GM18519 (cell line): ENCODE results near the gene TPX2.
A peak's percentile ranks its signal among the peaks of the same experiment; 100 is the strongest.
"Not testable (repeated sequence)": the region's sequence is repeated elsewhere in the genome, so short reads cannot be mapped to it uniquely, and the experiment has no call there.

Source experiments
- ATAC-seq: cut with Tn5 transposase; IDR thresholded peaks from one replicate; pipeline ENCODE4 v1.9.1; 2021; ENCODE audit warnings: mild to moderate bottlenecking, moderate library complexity; ENCODE audit not compliant: unreplicated experiment, low FRiP score

The TPX2 gene

DNA sequence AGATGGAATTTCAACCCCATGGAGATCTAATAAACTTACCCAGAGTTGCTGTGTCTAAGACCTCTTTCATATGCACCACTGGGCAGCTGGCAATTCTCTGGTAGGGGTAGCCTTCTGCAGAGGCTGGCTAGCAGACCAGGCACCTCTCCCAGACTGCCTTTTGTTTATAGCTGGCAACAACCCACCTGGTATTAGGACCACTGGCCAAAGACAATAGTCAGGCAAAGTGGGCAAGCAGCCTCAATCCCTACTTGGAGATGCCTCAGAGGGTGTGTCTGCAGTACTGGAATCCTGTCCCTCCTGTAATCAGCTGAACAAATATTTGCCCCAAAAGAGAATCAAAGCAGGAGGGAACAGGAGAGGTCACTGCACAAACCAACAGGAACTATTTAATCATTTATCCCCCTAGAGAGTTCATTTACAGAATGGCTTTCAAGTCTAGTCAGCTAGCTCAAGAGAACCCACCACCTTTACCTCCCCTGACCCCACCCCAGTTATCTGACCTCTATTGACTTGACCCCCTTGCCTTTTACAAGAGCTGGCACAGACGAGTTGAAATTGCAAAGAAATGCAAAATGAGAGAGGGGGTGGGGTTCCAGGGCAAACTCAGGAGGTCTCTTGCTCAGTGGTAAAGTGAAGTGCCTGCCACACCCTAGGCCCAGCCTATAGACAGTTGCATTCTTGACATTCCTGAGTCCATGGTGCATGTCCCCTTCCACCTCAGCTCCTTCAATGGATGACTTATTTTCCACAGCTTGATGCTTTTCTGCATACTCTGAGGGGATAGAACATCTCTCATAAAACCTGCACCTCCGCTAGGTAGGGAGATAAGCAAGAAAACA lies 19.2 kb upstream of the TPX2 start:
- ATAC-seq: no peak

GRCh38 chr20:31720486-31721407 lies 18.3 kb upstream of the TPX2 start:
- ATAC-seq: no peak

DNA sequence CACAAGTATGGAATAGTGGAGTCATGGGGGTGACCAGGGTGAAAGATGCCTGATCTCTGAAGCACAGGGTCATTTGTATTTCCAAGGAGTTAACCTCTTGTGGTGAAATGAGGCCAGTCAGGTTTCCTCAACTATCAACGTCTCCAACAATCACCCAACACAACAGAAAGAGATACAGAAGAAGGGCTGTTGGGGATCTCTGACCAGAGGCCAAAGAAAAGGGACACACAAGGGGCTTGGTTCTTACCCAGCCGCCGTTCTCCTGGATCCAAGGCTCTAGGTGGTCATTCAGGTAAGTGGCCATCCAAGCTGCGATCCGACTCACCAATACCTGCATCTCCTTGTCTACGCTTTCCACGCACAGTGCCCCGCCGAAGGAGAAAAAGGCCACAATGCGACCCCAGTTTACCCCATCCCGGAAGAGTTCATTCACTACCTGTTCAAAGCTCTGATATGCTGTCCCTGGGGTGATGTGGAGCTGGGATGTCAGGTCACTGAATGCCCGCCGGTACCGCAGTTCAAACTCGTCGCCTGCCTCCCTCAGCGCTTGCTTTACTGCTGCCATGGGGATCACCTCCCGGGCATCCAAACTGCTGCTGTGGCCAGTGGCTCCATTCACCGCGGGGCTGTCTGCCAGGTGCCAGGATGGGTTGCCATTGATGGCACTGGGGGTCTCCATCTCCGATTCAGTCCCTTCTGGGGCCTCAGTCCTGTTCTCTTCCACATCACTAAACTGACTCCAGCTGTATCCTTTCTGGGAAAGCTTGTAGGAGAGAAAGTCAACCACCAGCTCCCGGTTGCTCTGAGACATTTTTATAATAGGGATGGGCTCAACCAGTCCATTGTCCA lies 17.5 kb upstream of the TPX2 start:
- no peak for ATAC-seq

DNA sequence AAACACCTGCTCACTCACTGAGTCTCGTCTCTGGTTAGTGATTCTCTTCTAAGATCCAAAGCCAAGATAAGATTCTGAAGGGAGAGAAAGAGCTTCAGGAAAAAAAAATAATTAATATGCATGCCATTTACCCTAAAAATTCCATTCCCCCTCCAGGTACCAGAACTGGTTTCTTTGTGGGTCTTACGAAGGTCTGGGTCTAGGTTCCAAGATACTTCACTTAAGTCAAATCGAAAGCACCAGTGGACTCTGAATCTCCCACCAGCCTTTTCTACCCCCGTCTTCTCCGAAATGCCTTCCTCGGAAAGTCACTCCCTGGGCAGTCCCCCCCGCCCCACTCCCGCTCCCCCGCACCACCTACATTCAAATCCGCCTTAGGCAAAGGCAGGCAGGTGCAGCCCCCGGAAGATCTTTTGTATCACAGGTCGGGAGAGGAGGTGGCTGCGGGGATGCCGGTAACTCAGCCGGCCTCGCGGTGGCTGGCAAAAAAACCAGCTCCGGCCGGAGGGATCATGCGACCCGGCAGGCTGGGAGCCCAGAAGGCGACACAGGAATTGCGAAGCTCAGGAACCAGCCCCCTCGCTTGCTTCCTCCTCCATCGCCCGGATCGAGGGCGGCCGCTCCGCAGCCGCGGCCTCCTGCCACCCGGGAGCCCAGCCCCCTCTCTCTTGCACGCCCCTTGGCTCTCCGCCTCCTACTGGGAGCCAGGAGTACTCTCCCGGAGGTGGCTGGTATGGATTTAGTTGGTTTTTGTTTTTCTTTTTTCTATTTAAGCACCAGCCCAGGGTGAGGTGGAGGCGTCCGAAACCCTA lies 16.6 kb upstream of the TPX2 start, which contains the start of gene BCL2L1:
TSS of gene BCL2L1 (minus strand) at position 612 of the 812 bp plus-strand sequence. CDS start 650 bp downstream, outside the sequence.
- no peak for ATAC-seq

GRCh38 chr20:31723069-31723318 lies 16.1 kb upstream of the TPX2 start:
- no peak for ATAC-seq

DNA sequence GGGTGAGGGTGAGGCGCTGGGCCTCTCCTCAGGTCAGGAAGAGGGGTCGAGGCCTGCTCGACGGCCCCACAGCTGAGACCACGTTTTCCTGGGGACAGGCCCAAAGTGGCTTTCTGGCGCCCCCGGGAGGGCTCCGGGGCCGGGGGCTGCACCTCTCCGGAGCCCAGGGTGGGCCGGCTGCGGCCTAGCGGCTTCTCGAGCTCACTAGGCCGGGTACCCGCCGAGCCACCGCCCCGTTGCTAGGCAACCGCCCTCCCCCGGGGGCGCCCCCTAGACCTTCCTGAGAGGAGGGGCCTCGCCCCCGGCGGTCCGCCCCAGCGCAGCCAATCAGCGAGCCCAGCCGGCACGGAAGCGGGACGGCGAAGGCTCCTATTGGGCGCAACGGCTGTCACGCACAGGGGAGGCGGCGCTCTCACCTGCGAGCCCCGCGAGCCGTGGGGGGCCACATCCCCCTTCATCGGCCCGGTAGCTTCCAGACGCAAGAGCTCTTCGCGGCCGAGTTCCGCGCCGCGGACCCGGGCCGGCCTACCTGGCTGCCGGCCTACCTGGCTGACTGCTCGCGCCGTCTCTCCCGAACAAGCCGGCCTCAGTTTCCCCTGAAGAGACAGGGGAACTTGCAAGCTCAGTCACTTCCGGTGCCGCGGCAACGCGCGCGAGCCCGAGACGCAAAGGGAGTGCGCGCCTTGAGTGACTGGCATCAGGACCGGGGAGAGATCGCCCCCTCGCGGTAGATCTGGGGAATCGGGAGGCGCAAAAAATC lies 15.6 kb upstream of the TPX2 start:
- peak; percentile 83 for ATAC-seq

DNA sequence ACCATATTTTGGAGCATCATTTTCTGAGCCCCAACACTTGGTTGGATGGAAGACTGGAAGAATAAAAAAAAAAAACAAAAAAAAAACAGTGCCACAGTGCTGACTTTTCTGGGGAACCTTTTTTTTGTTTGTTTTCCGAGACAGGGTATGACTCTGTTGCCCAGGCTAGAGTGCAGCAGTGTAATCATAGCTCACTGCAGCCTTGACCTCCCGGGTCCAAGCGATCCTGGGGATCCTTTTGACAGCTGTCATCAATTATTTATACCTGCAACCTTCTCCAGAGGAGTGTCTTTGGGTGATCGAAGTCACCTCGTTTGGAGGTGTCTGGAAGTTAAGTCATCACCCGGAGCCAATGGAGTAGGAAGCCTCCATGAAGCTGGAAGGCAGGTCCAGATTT lies 7.8 kb upstream of the TPX2 start:
- no peak for ATAC-seq

- no peak for ATAC-seq
Observed at GRCh38 chr20:31739550-31739977, 474 bp downstream of the TPX2 start.

DNA sequence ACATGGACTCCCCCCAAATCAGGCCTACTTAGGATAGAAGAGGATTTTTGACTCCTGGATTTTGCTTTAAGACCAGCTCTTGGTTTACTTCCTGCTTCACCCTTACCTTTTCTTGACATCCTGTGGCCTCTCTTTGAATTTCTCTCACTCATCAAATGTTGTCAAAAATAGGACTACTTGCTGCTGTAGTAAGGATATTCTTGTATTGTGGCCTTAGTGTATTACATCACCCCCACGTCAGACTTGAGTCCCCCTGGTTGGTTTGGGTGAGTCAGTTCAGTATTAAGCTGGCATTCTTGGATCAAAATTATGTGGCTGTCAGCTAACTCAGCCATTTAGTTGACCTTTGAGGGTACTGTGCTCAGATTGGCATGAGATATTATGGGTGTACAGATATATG lies 1.1 kb downstream of the TPX2 start:
- ATAC-seq: no peak

- ATAC-seq: no peak
Observed at GRCh38 chr20:31740656-31741323, 1.7 kb downstream of the TPX2 start.

- ATAC-seq: no peak
Observed at GRCh38 chr20:31746068-31746878, 7.2 kb downstream of the TPX2 start.

DNA sequence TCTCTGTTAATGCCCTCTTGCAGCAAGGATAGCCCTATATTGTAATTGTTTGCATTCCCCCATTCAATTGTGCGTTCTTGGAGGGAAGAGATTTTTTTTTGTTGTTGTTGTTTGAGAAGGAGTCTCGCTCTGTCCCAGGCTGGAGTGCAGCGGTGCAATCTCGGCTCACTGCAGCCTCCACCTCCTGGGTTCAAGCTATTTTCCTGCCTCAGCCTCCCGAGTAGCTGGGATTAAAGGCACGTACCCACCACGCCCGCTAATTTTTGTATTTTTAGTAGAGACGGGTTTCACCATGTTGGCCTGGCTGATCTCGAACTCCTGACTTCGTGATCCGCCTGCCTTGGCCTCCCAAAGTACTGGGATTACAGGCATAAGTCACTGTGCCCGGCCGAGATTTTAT lies 7.9 kb downstream of the TPX2 start:
- ATAC-seq: not testable (repeated sequence)

- no peak for ATAC-seq
Observed at GRCh38 chr20:31747640-31748039, 8.6 kb downstream of the TPX2 start.

DNA sequence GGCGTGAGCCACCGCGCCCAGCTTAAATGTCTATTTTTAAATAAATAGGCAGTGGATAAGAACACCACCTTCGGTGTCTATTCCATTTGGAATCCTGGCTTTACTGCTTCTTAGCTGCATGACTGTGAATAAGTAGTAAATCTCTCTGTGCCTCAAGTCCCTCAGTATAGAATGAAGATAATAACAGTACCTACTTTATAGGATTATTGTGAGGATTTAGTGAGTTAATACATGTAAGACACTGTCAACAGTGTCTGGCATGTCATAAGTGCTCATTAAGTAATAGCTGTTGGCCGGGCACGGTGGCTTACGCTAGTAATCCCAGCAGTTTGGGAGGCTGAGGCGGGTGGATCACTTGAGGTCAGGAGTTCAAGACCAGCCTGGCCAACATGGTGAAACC lies 10.1 kb downstream of the TPX2 start:
- ATAC-seq: no peak

DNA sequence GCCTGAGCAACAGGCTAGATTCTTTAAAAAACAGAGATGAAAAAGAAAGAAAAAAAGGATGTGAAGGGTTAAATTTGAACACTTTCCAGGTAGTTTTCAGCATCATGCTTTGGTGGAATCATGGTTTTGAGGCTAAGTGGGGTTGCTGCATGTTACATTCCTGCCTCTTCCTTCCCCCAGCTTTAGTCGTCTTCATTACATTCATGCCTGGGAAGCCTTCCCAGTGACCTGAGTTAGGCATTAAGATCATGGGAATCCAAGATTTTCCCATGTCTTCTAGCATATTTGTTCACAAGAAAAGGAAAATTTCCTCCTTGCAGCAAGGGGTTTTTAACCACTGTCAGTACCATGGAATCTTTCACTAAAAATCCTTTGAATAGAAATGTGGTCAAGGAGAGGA lies 12.0 kb downstream of the TPX2 start:
- ATAC-seq: no peak

- ATAC-seq: no peak
Observed at GRCh38 chr20:31757254-31757653, 18.2 kb downstream of the TPX2 start.

DNA sequence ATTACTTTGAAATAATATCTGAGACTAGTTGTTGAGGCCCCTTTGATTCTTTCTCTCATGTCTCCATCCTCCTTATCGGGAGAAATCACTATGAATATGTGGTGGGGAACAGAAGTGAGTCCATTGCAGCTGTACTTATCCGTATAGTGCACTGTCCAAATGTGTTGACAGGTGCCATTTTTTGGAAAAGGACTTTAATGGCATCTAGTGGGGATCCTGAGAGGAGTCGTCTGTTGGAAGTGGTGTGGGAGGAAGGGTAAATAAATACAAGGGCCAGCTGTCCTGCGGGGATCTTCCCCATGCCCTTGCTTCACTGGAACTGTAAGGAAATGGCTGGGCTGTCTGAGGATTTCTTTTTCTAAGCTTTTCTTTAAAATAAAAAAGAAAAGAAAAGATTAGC lies 19.4 kb downstream of the TPX2 start:
- ATAC-seq: no peak

GRCh38 chr20:31758991-31759390 lies 19.9 kb downstream of the TPX2 start:
- no peak for ATAC-seq
